Vagina (tissue), 2 donors: ENCODE data around the gene INPP5A. TPM values are rescaled to one million over a fixed set of nuclear protein-coding genes. Genes with fewer than 3 reads are reported as not detected.

Experiments
- DNase-seq, 2 donors: peaks; one replicate each; pipeline ENCODE4 v3.0.0-alpha.2; 2017; ENCODE audit errors: extremely low spot score in 2 of 2
- H3K27ac ChIP-seq: fragments of 200-600 bp; sonication (generic); one replicate; pipeline ENCODE4 v1.5.1; 2019
- H3K27me3 ChIP-seq: fragments of 200-600 bp; sonication (generic); one replicate; pipeline ENCODE4 v1.5.1; 2019
- H3K36me3 ChIP-seq, 2 donors: fragments of 200-600 bp; sonication (generic); one replicate each; pipeline ENCODE4 v1.5.1; 2017 to 2019
- H3K4me1 ChIP-seq: fragments of 200-600 bp; sonication (generic); one replicate; pipeline ENCODE4 v1.5.1; 2019
- H3K4me3 ChIP-seq, 2 donors: fragments of 200-600 bp; sonication (generic); 1 replicate in 1 of 2; 2 replicates in 1 of 2; pipeline ENCODE4 v1.5.1; 2016 to 2019
- H3K9me3 ChIP-seq: fragments of 200-600 bp; sonication (generic); one replicate; pipeline ENCODE4 v1.5.1; 2019
- POLR2A ChIP-seq, 2 donors: fragments of 450-650 bp; IDR thresholded peaks; one replicate each; pipeline ENCODE4 v1.6.1; 2017; ENCODE audit warnings: antibody characterized with exemption in 2 of 2, mild to moderate bottlenecking in 2 of 2, moderate library complexity in 2 of 2
- POLR2AphosphoS5 ChIP-seq, 2 donors: sonication (generic); formaldehyde crosslinking; IDR thresholded peaks; one replicate each; pipeline ENCODE4 v1.9.0; 2017; ENCODE audit warnings: antibody characterized with exemption in 2 of 2, mild to moderate bottlenecking in 2 of 2, low read depth in 1 of 2; ENCODE audit not compliant: insufficient read depth in 1 of 2
- intact Hi-C: fragments of 100-400 bp; cut with DNase I; formaldehyde crosslinking; loops from one replicate; pipeline ENCODE4 v1.15.1; 2023
- total RNA-seq: library from RNA; depleted of rRNA; stranded (reverse); fragments of >200 nt; gene quantifications from one replicate; pipeline ENCODE4 v1.2.3, GENCODE V29; 2016
- TF ChIP-seq, protein P1 (sequence below), 3 experiments: fragments of 450-650 bp in 2 of 3; fragments of 200-600 bp in 1 of 3; sonication (generic) in 1 of 3; IDR thresholded peaks; one replicate each; pipeline ENCODE4 v1.5.1; 2017 to 2019; ENCODE audit warnings: antibody characterized with exemption in 3 of 3, mild to moderate bottlenecking in 2 of 3, moderate library complexity in 2 of 3

The INPP5A gene
- total RNA-seq, 1 donor from 2014 or later, result 24.3 TPM

GRCh38 chr10:132618158-132618919 lies 80.8 kb downstream of the INPP5A start:
- TF ChIP-seq POLR2A (IDR thresholded peaks at IDR 0.05), result no peak
- no peak for TF ChIP-seq POLR2AphosphoS5 (IDR thresholded peaks at IDR 0.05; ENCODE audit: insufficient read depth in 1 of 2, low read depth in 1 of 2)
- TF ChIP-seq, protein P1, sequence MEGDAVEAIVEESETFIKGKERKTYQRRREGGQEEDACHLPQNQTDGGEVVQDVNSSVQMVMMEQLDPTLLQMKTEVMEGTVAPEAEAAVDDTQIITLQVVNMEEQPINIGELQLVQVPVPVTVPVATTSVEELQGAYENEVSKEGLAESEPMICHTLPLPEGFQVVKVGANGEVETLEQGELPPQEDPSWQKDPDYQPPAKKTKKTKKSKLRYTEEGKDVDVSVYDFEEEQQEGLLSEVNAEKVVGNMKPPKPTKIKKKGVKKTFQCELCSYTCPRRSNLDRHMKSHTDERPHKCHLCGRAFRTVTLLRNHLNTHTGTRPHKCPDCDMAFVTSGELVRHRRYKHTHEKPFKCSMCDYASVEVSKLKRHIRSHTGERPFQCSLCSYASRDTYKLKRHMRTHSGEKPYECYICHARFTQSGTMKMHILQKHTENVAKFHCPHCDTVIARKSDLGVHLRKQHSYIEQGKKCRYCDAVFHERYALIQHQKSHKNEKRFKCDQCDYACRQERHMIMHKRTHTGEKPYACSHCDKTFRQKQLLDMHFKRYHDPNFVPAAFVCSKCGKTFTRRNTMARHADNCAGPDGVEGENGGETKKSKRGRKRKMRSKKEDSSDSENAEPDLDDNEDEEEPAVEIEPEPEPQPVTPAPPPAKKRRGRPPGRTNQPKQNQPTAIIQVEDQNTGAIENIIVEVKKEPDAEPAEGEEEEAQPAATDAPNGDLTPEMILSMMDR (IDR thresholded peaks at IDR 0.05), result no peak
- H3K4me3 ChIP-seq, result no peak overlapping the region
- no peak overlapping the region for H3K27ac ChIP-seq
- peaks cover 10% of the 10 kb centered on the region for H3K9me3 ChIP-seq
- no peaks in the 10 kb centered on the region for H3K36me3 ChIP-seq
- no peaks in the 10 kb centered on the region for H3K27me3 ChIP-seq
- DNase-seq, result no peak
- H3K4me1 ChIP-seq, result no peaks in the 10 kb centered on the region
- intact Hi-C loops, result no loop called here

GRCh38 chr10:132619927-132620326 lies 82.3 kb downstream of the INPP5A start:
- no peak overlapping the region for H3K4me3 ChIP-seq
- intact Hi-C loops, result no loop called here

GRCh38 chr10:132624061-132624846 lies 86.7 kb downstream of the INPP5A start:
- no peak for DNase-seq
- H3K27ac ChIP-seq, result no peak overlapping the region

More at GRCh38 chr10:132619927-132620326, 82.3 kb downstream of the INPP5A start:
- no peak for DNase-seq
- Histone ChIP-seq H3K27ac (no peak overlapping the region), H3K9me3 (peaks cover 10% of the 10 kb centered on the region), H3K27me3 (no peaks in the 10 kb centered on the region), H3K36me3 (no peaks in the 10 kb centered on the region), H3K4me1 (peaks cover 5% of the 10 kb centered on the region)
- TF ChIP-seq POLR2AphosphoS5 (IDR thresholded peaks at IDR 0.05; ENCODE audit: insufficient read depth in 1 of 2, low read depth in 1 of 2) (no peak), POLR2A (IDR thresholded peaks at IDR 0.05) (no peak)
- TF ChIP-seq, protein P1 (IDR thresholded peaks at IDR 0.05), result no peak

DNA sequence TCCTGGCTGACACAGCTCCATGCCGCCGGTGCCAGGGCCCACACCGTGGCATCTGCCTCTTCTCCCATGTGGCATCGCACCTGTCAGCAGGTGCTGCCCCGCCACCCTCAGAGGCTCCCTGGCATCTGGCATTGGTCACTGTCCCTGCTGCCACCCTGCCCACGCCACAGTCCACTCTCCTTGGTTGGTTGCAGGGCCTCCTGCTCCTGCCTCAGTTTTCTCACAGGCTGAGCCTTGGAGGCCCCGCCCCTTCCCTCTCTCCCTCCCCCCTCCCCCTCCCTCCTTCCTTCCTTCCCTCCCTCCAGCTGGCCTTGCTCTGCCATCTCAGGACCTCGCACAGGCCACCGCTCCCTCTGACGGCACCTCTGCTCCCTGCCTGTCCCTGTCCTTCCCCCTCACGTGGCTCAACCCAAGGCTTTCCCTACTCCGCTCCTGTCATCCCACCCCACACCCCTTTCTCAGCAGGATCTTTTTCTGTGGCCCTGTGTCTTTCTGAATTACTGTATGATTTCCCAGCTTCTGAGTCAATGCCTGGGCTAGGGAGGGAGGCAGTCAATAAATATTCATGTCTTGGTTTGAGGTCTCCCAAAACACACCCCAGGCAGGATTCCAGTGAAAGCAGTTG lies 87.4 kb downstream of the INPP5A start:
- TF ChIP-seq POLR2A (IDR thresholded peaks at IDR 0.05) (no peak), POLR2AphosphoS5 (IDR thresholded peaks at IDR 0.05; ENCODE audit: insufficient read depth in 1 of 2, low read depth in 1 of 2) (no peak)
- DNase-seq, result no peak
- intact Hi-C loops, result no loop called here
- Histone ChIP-seq H3K27ac (peak overlapping the region; percentile 66), H3K27me3 (no peaks in the 10 kb centered on the region), H3K4me1 (peaks cover 43% of the 10 kb centered on the region), H3K36me3 (no peaks in the 10 kb centered on the region), H3K9me3 (peaks cover 3% of the 10 kb centered on the region), H3K4me3 (no peak overlapping the region)

More at GRCh38 chr10:132624061-132624846, 86.7 kb downstream of the INPP5A start:
- Histone ChIP-seq H3K36me3 (no peaks in the 10 kb centered on the region), H3K4me1 (peaks cover 36% of the 10 kb centered on the region), H3K4me3 (no peak overlapping the region), H3K27me3 (no peaks in the 10 kb centered on the region), H3K9me3 (peaks cover 8% of the 10 kb centered on the region)
- intact Hi-C loops, result no loop called here
- TF ChIP-seq, protein P1 (IDR thresholded peaks at IDR 0.05), result no peak
- TF ChIP-seq POLR2AphosphoS5 (IDR thresholded peaks at IDR 0.05; ENCODE audit: insufficient read depth in 1 of 2, low read depth in 1 of 2) (no peak), POLR2A (IDR thresholded peaks at IDR 0.05) (no peak)

GRCh38 chr10:132626019-132626760 lies 88.6 kb downstream of the INPP5A start:
- H3K4me3 ChIP-seq, result no peak overlapping the region
- no peak for TF ChIP-seq POLR2A (IDR thresholded peaks at IDR 0.05)
- TF ChIP-seq POLR2AphosphoS5 (IDR thresholded peaks at IDR 0.05; ENCODE audit: insufficient read depth in 1 of 2, low read depth in 1 of 2), result no peak
- TF ChIP-seq, protein P1 (IDR thresholded peaks at IDR 0.05), result no peak
- intact Hi-C loops, result no loop called here
- H3K27me3 ChIP-seq, result no peaks in the 10 kb centered on the region
- peaks cover 55% of the 10 kb centered on the region for H3K4me1 ChIP-seq
- H3K27ac ChIP-seq, result peak overlapping the region; percentile 96
- no peaks in the 10 kb centered on the region for H3K36me3 ChIP-seq
- H3K9me3 ChIP-seq, result no peaks in the 10 kb centered on the region
- no peak for DNase-seq
